Erythroblast (primary cell): Measurements from ENCODE around the gene CCNO.

Experiments
- DNase-seq, 2 experiments: peaks; one replicate each; lab custom pipeline; 2025; lab: John Stamatoyannopoulos, UW
- GATA1 ChIP-seq: IDR thresholded peaks from 2 replicates; pipeline ENCODE4 v1.6.1; 2011; ENCODE audit warnings: low read depth, mild to moderate bottlenecking, control low read depth, low read length, moderate library complexity
- POLR2A ChIP-seq: IDR thresholded peaks from 2 replicates; pipeline ENCODE4 v1.6.1; 2011; ENCODE audit warnings: mild to moderate bottlenecking, low read length

CCNO gene

DNA sequence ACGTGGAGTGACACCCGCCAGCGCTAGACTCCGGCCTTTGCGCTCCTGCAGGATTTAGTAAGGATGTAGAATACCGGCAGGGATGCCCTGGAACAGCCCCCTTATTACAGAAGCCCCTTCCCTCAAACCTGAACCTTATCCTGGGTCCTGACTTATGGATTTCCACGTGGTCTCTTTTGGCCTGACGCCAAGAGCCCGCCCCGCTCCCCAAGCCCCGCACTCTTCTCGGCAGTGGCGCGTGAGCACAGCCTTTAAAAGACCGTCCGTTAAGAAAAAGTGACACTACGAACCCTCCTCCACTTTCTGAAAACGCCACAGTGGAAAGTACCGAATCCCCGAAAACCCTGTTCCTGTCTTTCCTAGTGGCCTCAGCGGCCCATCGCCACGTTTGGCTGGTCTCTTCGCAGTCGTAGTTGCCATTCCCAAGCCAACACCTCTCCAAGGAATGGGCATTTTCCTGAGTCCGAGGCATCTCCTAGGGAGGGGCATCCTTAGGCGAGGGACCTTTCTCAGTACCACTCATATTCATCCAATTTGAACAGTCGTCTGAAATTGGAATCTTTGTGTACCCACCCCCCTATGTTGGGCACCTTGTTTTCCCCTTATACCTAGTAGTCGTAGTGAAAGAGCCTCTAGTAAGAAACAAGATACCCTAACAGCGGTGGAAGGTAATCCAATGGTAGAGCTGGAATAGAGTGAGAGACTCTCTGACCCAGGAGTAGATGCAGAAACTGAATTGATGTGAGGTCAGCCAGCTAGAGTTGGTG, 5.6 kb downstream of the CCNO start:
- TF ChIP-seq POLR2A (no peak), GATA1 (no peak)
- DNase-seq, result no peak

DNA sequence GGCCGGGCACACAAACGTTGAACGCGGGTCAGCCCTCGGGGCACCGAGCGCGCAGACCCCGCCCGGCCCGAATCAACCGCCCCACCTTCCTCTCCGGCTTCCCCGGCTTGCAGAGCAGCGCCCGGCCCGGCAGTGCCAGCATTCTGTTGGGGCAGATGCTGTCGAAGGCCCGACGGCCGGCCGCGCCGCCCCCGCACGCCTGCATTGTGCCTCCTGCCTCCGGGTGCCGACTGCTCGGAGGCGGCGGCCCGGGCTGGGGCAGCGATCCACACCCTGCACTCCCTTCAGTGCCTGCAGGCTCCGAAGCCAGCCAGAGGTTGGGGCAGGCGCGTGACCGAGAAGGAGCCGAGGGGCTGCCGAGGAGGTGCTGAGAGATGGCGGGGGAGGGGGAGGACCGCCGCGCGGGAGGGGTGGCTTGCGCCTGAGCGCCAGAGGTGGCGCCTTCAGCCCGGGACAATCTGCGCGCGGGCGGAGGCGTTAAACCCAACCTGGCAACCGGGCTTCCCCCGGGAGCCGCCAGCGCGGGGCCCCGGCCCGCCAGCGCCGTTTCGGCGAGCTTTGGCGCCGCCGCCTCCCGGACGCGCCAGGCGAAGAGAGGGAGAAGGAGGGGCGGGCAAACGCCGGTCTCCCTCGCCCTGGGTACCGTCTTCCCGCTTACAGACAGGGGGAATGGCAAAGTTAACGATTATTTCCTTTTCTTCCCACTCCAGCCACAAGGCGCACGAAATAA, 6.3 kb downstream of the CCNO start, which contains the start of gene MCIDAS:
TSS of gene MCIDAS (minus strand) at position 382 of the 730 bp plus-strand sequence. CDS start at position 205, 177 bp downstream.
- DNase-seq, result peak; percentile 60 to 62
- TF ChIP-seq GATA1 (no peak), POLR2A (no peak)

DNA sequence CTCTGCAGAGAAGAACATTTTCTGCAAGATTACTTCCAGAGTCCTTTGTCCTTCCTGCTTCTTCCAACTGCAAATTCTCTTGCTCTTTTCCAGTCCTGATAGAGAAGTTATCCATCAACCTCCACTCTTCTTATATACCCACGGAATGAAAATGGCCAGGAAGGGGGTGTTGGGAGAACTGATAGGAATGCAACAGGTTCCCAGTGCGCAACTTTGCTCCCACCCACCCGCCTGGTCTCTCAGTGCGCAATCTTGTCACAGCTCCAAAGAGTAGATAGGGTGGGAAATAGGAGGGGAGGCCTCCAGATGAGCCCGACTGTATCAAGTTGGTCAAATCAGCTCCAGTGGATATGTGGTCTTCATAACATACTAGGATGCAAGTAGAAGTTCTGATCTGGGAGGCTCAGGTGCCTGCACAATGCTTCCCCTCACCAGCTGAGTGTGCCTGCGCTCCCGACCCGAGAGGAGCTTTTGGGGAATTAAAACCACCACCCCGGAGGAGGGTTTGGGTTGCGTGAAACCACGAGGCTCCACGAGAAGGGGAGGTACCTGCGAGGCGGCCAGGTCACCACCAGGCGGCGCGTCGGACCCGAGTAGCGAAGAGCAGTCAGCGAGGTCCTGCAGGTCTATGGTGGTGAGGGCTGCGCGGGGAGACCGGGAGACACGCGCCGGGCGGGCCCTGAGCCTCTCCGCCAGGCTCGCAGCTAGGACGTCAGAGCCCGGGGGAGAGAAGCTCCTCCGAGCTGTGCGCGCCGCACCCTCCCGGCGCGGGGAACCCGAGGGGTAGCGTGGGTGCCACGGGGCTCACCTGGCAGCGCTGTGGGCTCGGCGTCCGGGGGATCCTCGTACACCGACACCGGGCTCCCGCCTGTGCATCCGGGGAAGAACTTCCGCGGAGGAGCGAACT, 7.1 kb downstream of the CCNO start:
- DNase-seq, result peak; percentile 75 to 79
- TF ChIP-seq GATA1 (no peak), POLR2A (no peak)

DNA sequence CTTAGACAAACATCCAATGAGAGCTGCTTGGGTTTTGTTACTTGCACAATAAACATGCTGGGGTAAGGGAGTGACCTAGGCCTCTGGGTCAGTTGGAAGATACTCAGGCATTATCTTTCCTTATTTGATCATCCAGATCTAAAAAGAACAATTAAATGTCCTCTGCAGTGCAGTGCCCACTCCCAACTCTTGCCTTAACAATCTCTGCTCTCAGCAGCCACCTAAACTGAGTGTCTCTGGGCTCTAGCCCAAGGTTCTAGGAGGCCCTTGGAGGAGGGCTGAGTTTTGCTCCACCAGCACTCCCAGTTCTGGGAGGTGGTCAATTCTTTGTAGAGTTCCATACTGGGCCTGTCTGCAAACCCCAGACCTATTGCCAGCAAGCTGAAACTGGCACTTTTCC, 8.1 kb downstream of the CCNO start:
- no peak for DNase-seq
- TF ChIP-seq POLR2A (no peak), GATA1 (no peak)

- DNase-seq, result no peak
- TF ChIP-seq POLR2A, result no peak
- no peak for TF ChIP-seq GATA1
Observed at GRCh38 chr5:55223812-55224240, 9.6 kb downstream of the CCNO start.

DNA sequence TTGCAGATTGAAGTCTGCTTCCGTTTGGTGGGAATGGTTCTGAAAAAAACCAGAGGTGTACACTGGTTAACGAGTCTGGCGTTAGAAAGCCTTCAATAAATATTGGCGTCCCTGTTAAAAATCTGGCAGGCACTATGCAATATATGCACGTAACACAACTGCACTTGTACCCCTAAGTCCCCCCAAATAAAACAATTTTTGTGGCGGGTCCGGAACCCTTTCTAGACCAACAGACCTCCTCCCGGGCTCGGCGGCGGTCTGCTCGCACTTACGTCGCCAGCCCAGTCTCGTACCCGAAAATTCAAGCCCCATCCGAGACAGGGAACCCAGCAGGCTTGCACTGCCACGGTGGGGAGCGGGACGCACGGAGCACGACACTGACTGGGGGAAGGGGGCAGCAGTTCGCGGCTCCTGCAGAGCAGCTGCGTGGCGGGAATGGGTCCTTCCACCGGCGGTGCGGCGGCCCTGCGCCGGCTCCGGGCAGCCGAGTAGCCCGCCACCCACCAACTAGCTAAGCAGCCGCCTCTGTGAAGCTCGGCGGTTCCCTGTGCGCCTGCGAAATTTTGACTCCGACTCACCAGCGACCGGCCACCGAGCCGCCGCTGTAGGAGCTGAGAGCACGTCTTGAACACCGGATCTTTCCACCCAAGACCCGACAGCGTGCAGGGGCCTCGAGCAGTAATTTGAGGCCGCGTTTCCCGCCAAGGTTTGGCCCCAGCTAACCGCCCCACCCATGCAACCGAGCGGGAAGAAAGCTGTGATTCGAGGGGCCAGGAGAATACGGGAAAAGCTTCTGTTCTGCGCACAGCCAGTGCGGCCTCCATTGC, 10.2 kb downstream of the CCNO start:
- DNase-seq, result no peak
- no peak for TF ChIP-seq GATA1
- no peak for TF ChIP-seq POLR2A

DNA sequence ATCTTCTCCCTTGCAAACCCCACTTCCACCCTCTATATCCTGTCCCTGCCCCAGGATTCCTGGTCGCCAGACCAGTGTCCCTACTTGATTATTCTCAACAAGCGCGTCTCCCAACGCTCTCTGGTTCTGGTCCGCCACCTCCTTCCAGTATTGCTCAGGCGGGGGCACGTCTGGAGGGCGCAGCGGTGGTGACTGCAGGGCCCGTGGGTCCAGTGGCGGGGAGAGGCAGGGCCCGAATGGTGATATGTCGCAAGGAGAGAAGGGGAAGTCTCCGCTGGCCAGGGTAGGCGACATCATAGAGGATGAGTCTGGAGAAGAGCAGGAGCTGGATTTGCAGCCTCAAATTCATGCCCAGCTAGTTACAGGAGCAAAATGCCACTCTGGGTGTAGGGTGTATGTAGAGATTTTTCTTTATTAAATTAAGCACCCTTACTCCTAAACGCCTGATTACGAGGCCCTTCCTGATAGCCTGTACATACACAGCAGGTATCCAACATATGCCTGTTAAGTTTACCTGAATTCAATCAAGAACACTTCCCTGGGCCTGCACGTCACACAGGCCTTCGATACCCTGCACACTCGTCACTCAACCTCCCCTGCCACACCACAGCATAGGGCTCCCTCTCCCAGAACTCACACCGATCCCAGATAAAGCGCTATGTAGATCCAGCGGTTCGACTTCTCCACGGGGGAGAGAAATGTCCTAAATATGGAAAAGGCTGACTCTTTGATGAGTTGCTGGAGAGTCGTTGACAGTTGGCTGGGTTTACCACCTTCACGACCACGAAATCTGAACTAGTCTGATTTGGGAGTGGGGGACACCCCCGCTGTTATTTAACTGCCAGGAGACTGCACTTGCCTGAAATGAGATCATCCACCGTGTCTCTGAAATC, 11.1 kb downstream of the CCNO start:
- TF ChIP-seq POLR2A (no peak), GATA1 (no peak)
- no peak for DNase-seq

- no peak for DNase-seq
- no peak for TF ChIP-seq POLR2A
- TF ChIP-seq GATA1, result no peak
Observed at GRCh38 chr5:55220433-55221185, 12.8 kb downstream of the CCNO start.

GRCh38 chr5:55219770-55220169, 13.6 kb downstream of the CCNO start:
- TF ChIP-seq POLR2A, result no peak
- no peak for TF ChIP-seq GATA1
- DNase-seq, result no peak

GRCh38 chr5:55218967-55219366, 14.4 kb downstream of the CCNO start:
- DNase-seq, result no peak
- TF ChIP-seq GATA1 (no peak), POLR2A (no peak)
